C4-2B (cell line): ENCODE measurements around the gene CTXND1.

Source experiments
- CTCF ChIP-seq: fragments of 450-650 bp; conservative IDR thresholded peaks from 2 replicates; pipeline ENCODE4 v1.5.1; 2017; ENCODE audit warnings: mild to moderate bottlenecking
- ZFX ChIP-seq: fragments of 450-650 bp; IDR thresholded peaks from 2 replicates; pipeline ENCODE4 v1.6.1; 2017

- TF ChIP-seq CTCF (no peak), ZFX (no peak)
Observed at GRCh38 chr15:80241508-80241907, 10.5 kb downstream of the CTXND1 start.
